HL-60 (cell line): ENCODE results near the gene ZNF75A.

Experiments used
- GABPA ChIP-seq: IDR thresholded peaks from 2 replicates; pipeline ENCODE4 v1.6.1; 2012; ENCODE audit warnings: low read depth
- POLR2AphosphoS5 ChIP-seq: IDR thresholded peaks from 2 replicates; pipeline ENCODE4 v1.6.1; 2012; ENCODE audit warnings: low read depth
- TF ChIP-seq, protein P1 (sequence below): IDR thresholded peaks from one replicate; pipeline ENCODE4 v1.5.1; 2011; ENCODE audit warnings: low read length, control low read depth, inconsistent platforms; ENCODE audit not compliant: insufficient read depth
- TF ChIP-seq, protein P2 (sequence below): IDR thresholded peaks from 2 replicates; pipeline ENCODE4 v1.6.1; 2012; ENCODE audit warnings: low read depth; ENCODE audit not compliant: insufficient replicate concordance

DNA sequence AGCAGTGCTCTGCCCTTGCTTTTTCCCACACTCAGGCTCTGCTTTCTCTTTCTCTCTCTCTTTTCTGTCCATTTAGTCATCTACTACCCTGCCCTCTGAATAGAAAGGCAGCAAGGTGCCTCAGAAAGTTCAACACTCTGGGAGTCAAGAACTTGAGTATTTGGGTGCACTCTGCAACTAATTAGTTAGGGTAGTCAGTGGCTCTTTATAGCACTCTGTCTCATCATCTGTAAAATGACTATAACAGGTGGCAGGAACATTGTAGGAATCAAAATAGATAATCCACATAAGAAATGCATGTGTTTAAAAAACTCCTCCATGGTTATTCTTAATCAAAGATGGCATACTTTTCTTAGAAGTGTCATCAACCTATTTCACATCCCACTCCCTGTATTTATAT, 57.6 kb downstream of the ZNF75A start:
- TF ChIP-seq, protein P1, sequence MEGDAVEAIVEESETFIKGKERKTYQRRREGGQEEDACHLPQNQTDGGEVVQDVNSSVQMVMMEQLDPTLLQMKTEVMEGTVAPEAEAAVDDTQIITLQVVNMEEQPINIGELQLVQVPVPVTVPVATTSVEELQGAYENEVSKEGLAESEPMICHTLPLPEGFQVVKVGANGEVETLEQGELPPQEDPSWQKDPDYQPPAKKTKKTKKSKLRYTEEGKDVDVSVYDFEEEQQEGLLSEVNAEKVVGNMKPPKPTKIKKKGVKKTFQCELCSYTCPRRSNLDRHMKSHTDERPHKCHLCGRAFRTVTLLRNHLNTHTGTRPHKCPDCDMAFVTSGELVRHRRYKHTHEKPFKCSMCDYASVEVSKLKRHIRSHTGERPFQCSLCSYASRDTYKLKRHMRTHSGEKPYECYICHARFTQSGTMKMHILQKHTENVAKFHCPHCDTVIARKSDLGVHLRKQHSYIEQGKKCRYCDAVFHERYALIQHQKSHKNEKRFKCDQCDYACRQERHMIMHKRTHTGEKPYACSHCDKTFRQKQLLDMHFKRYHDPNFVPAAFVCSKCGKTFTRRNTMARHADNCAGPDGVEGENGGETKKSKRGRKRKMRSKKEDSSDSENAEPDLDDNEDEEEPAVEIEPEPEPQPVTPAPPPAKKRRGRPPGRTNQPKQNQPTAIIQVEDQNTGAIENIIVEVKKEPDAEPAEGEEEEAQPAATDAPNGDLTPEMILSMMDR: no peak
- TF ChIP-seq POLR2AphosphoS5 (no peak), GABPA (no peak)
- TF ChIP-seq, protein P2, sequence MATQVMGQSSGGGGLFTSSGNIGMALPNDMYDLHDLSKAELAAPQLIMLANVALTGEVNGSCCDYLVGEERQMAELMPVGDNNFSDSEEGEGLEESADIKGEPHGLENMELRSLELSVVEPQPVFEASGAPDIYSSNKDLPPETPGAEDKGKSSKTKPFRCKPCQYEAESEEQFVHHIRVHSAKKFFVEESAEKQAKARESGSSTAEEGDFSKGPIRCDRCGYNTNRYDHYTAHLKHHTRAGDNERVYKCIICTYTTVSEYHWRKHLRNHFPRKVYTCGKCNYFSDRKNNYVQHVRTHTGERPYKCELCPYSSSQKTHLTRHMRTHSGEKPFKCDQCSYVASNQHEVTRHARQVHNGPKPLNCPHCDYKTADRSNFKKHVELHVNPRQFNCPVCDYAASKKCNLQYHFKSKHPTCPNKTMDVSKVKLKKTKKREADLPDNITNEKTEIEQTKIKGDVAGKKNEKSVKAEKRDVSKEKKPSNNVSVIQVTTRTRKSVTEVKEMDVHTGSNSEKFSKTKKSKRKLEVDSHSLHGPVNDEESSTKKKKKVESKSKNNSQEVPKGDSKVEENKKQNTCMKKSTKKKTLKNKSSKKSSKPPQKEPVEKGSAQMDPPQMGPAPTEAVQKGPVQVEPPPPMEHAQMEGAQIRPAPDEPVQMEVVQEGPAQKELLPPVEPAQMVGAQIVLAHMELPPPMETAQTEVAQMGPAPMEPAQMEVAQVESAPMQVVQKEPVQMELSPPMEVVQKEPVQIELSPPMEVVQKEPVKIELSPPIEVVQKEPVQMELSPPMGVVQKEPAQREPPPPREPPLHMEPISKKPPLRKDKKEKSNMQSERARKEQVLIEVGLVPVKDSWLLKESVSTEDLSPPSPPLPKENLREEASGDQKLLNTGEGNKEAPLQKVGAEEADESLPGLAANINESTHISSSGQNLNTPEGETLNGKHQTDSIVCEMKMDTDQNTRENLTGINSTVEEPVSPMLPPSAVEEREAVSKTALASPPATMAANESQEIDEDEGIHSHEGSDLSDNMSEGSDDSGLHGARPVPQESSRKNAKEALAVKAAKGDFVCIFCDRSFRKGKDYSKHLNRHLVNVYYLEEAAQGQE: no peak
